Mesendoderm (in vitro differentiated cells): ENCODE data around the gene SYF2.
A peak's percentile ranks its signal among the peaks of the same experiment; 100 is the strongest.
"Not testable (repeated sequence)": the region's sequence is repeated elsewhere in the genome, so short reads cannot be mapped to it uniquely, and the experiment has no call there.

Experiments
- DNase-seq: peaks from one replicate; pipeline ENCODE4 v3.0.0; 2013
- H2AK5ac ChIP-seq: 2 replicates; pipeline ENCODE4 v1.6.1; 2013; ENCODE audit warnings: low read length, inconsistent platforms
- H2BK120ac ChIP-seq: 2 replicates; pipeline ENCODE4 v1.6.1; 2013; ENCODE audit warnings: low read depth, mild to moderate bottlenecking, low read length, moderate library complexity, mixed read lengths
- H2BK15ac ChIP-seq: replicated peaks from 2 replicates; pipeline ENCODE4 v1.6.1; 2013; ENCODE audit warnings: low read depth, mild to moderate bottlenecking, moderate library complexity
- H2BK5ac ChIP-seq: 2 replicates; pipeline ENCODE4 v1.6.1; 2013; ENCODE audit warnings: low read length, inconsistent platforms
- H3K18ac ChIP-seq: 2 replicates; pipeline ENCODE4 v1.6.1; 2013; ENCODE audit warnings: mild to moderate bottlenecking, low read length, mixed read lengths
- H3K23ac ChIP-seq: one replicate; pipeline ENCODE4 v1.6.1; 2013; ENCODE audit warnings: low read length
- H3K27ac ChIP-seq: 2 replicates; pipeline ENCODE4 v1.5.1; 2013; ENCODE audit warnings: low read depth, mild to moderate bottlenecking, inconsistent platforms, low read length, moderate library complexity
- H3K27me3 ChIP-seq: 2 replicates; pipeline ENCODE4 v1.6.1; 2013; ENCODE audit warnings: low read length, control low read depth, mild to moderate bottlenecking, inconsistent platforms; ENCODE audit not compliant: insufficient read depth, poor library complexity
- H3K36me3 ChIP-seq: 2 replicates; pipeline ENCODE4 v1.6.1; 2013; ENCODE audit warnings: low read length, inconsistent platforms; ENCODE audit not compliant: control insufficient read depth, insufficient read depth
- H3K4ac ChIP-seq: one replicate; pipeline ENCODE4 v1.6.1; 2013; ENCODE audit warnings: low read depth, mild to moderate bottlenecking, low read length, moderate library complexity
- H3K4me1 ChIP-seq: 2 replicates; pipeline ENCODE4 v1.6.1; 2013; ENCODE audit warnings: low read depth, low read length, inconsistent platforms; ENCODE audit not compliant: control insufficient read depth
- H3K4me2 ChIP-seq: 2 replicates; pipeline ENCODE4 v1.6.1; 2013; ENCODE audit warnings: low read length
- H3K4me3 ChIP-seq: 2 replicates; pipeline ENCODE4 v1.5.1; 2013; ENCODE audit warnings: mild to moderate bottlenecking, low read length
- H3K56ac ChIP-seq: one replicate; pipeline ENCODE4 v1.6.1; 2013; ENCODE audit warnings: low read length
- H3K79me1 ChIP-seq: 2 replicates; pipeline ENCODE4 v1.6.1; 2013; ENCODE audit warnings: low read length, inconsistent platforms
- H3K79me2 ChIP-seq: 2 replicates; pipeline ENCODE4 v1.6.1; 2013; ENCODE audit warnings: mild to moderate bottlenecking, low read length; ENCODE audit not compliant: control insufficient read depth, insufficient read depth
- H3K9ac ChIP-seq: 2 replicates; pipeline ENCODE4 v1.6.1; 2013; ENCODE audit warnings: low read length, inconsistent platforms
- H4K5ac ChIP-seq: one replicate; pipeline ENCODE4 v1.6.1; 2013; ENCODE audit warnings: low read length
- H4K8ac ChIP-seq: one replicate; pipeline ENCODE4 v1.6.1; 2013; ENCODE audit warnings: low read depth, mild to moderate bottlenecking, control low read depth, low read length, moderate library complexity
- WGBS: extraction: QIAGEN DNeasy Blood & Tissue Kit; methylation state at CpG from one replicate; pipeline ENCODE4 v1.1.7; 2013; ENCODE audit warnings: low lambda C conversion rate, missing lambda C conversion rate; ENCODE audit not compliant: insufficient coverage; ENCODE audit errors: extremely low coverage; 5-methylcytosine and 5-hydroxymethylcytosine counted together

The SYF2 gene

DNA sequence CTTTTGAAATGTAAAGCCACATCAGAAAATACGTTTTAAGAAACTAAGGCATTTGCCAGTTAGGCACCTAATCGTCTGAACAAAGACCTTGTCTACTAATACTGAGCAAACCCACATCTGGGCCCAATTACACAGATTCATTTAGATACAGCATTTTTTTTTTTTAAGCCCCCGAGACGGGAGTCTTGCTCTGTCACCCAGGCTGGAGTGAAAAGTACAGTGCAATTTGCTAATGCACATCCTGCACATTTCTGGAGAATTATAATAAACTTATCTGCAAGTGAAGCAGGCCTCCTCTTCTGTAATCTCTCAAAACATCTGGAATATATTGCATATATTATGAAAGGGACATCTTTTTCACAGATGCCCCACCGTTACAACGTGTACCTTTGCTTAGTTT, 11.6 kb upstream of the SYF2 start:
- Histone ChIP-seq H4K5ac (no peak overlapping the region), H3K56ac (no peak overlapping the region), H3K4me1 (peaks cover 4% of the 10 kb centered on the region), H3K23ac (no peak overlapping the region), H2BK120ac (no peak overlapping the region), H2BK15ac (no peak overlapping the region), H3K4ac (no peak overlapping the region), H4K8ac (no peak overlapping the region), H3K27ac (no peak overlapping the region), H3K4me3 (no peak overlapping the region), H3K79me1 (peaks cover 3% of the 10 kb centered on the region), H3K79me2 (peaks cover 13% of the 10 kb centered on the region), H3K36me3 (peaks cover 2% of the 10 kb centered on the region), H3K27me3 (no peaks in the 10 kb centered on the region), H3K18ac (no peak overlapping the region), H3K9ac (no peak overlapping the region), H2BK5ac (no peak overlapping the region), H2AK5ac (no peak overlapping the region), H3K4me2 (no peak overlapping the region)
- no peak for DNase-seq
- WGBS: no CpG with 5 or more reads among the region's 6 CpGs

DNA sequence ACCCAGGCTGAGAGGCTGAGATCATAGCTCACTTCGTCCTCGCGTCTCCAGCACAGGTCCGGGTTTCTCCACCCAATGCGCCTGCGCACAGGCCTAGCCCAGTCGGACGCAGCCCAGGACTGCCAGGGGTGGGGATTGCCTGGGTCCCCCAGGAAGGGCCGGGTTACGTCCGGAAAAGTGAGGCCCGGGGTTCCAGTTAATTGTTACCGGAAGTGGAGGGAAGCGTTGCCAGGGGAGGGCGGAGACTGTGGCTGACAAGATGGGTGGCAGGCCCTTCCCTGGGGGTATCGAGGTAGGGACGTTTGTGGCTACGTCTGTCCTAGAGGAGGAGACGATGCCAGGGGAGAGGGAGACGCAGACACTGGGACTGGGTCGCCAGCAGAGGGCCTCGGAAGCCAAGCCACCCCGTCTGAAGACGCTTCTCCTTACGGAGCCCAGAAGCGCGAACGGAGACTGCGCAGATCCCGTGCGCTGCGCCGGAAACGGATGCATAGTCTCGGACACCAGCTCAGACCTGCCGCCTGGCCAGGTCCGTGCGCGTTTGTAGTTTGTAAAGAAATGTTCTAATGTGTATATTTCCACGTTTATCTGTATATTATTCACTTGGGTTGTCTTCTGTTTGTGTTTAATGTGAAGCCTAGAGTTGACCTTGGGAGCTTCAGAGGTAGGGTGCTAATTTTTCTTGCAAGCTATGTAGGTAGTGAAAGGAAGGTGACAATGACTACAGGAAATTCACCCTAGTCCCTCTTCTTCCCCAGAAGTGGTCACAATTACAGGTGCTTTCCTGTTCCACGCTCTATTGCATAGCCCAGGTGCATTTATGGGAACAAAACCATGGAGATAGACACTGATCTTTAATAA, 7.6 kb upstream of the SYF2 start:
- H3K27ac ChIP-seq: peak overlapping the region; percentile 53

GRCh38 chr1:25238046-25238445, 5.7 kb upstream of the SYF2 start:
- no peak overlapping the region for H3K9ac ChIP-seq
- H2BK15ac ChIP-seq: no peak overlapping the region
- no peak overlapping the region for H3K4me2 ChIP-seq
- H2BK5ac ChIP-seq: no peak overlapping the region
- H3K36me3 ChIP-seq: no peaks in the 10 kb centered on the region
- peaks cover 2% of the 10 kb centered on the region for H3K79me2 ChIP-seq
- no peaks in the 10 kb centered on the region for H3K27me3 ChIP-seq
- no peak overlapping the region for H3K4me3 ChIP-seq
- H3K4me1 ChIP-seq: peaks cover 6% of the 10 kb centered on the region
- H3K23ac ChIP-seq: no peak overlapping the region
- no peak overlapping the region for H4K5ac ChIP-seq
- no peak overlapping the region for H3K27ac ChIP-seq
- no peak overlapping the region for H4K8ac ChIP-seq
- WGBS: no CpG with 5 or more reads among the region's 11 CpGs
- no peak overlapping the region for H2AK5ac ChIP-seq
- DNase-seq: no peak
- H2BK120ac ChIP-seq: no peak overlapping the region
- no peak overlapping the region for H3K18ac ChIP-seq
- peaks cover 3% of the 10 kb centered on the region for H3K79me1 ChIP-seq
- no peak overlapping the region for H3K4ac ChIP-seq
- no peak overlapping the region for H3K56ac ChIP-seq

More for the DNA sequence above, 7.6 kb upstream of the SYF2 start:
- Histone ChIP-seq H3K27me3 (no peaks in the 10 kb centered on the region), H3K36me3 (peaks cover 2% of the 10 kb centered on the region), H3K4me1 (peaks cover 4% of the 10 kb centered on the region), H2BK120ac (no peak overlapping the region), H3K9ac (peak overlapping the region; percentile 61), H3K79me1 (peaks cover 1% of the 10 kb centered on the region), H4K5ac (no peak overlapping the region), H2BK15ac (no peak overlapping the region), H3K23ac (no peak overlapping the region), H2AK5ac (no peak overlapping the region), H3K18ac (no peak overlapping the region), H3K56ac (peak overlapping the region; percentile 74), H4K8ac (no peak overlapping the region), H2BK5ac (no peak overlapping the region), H3K79me2 (no peaks in the 10 kb centered on the region), H3K4me3 (peak overlapping the region; percentile 37), H3K4ac (no peak overlapping the region), H3K4me2 (peak overlapping the region; percentile 66)
- WGBS: no CpG with 5 or more reads among the region's 41 CpGs
- peak; percentile 97 for DNase-seq

DNA sequence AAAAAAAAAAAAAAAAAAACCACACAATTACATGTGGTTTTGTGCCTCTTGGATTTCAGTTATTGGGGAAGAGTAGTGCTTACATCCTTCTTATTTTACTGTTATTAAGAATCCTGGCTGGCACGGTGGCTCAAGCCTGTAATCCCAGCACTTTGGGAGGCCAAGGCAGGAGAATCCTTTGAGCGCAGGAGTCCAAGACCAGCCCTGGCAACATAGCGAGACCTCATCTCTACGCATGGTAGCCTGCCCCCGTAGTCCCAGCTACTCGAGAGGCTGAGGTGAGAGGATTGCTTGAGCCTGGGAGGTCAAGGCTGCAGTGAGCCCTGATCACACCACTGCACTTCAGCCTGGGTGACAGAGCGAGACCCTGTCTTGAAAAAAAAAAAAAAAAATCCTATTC, 4.0 kb upstream of the SYF2 start:
- no CpG with 5 or more reads among the region's 7 CpGs for WGBS
- not testable (repeated sequence) for H2AK5ac ChIP-seq, H3K9ac ChIP-seq, H3K4me1 ChIP-seq, H4K5ac ChIP-seq, H3K23ac ChIP-seq, H3K79me1 ChIP-seq, H3K4me2 ChIP-seq, H2BK15ac ChIP-seq, H3K4ac ChIP-seq, H2BK120ac ChIP-seq, H3K79me2 ChIP-seq, H3K18ac ChIP-seq, H3K27me3 ChIP-seq, H4K8ac ChIP-seq, H3K56ac ChIP-seq, H2BK5ac ChIP-seq, H3K36me3 ChIP-seq, H3K4me3 ChIP-seq, DNase-seq, H3K27ac ChIP-seq

- not testable (repeated sequence) for H3K18ac ChIP-seq, H3K36me3 ChIP-seq, H3K27me3 ChIP-seq, H2AK5ac ChIP-seq, H4K8ac ChIP-seq, H3K56ac ChIP-seq, H3K4ac ChIP-seq, H3K79me2 ChIP-seq, H3K9ac ChIP-seq, H3K27ac ChIP-seq, H3K4me3 ChIP-seq, H2BK15ac ChIP-seq, H4K5ac ChIP-seq, H2BK120ac ChIP-seq, H3K4me1 ChIP-seq, DNase-seq, H3K23ac ChIP-seq, H3K4me2 ChIP-seq, H2BK5ac ChIP-seq
- H3K79me1 ChIP-seq: peaks cover 11% of the 10 kb centered on the region
- WGBS: no CpG with 5 or more reads among the region's 10 CpGs
Observed at GRCh38 chr1:25235411-25235810, 3.1 kb upstream of the SYF2 start.
